ENCODE results near the gene COL19A1.

The COL19A1 gene

GRCh38 chr6:70180901-70181599 lies 314.7 kb downstream of the COL19A1 start:
- no peak for DNase-seq

- DNase-seq: no peak
Observed at GRCh38 chr6:70183538-70183937, 317.2 kb downstream of the COL19A1 start.

GRCh38 chr6:70184723-70185122 lies 318.4 kb downstream of the COL19A1 start:
- no peak for DNase-seq

- DNase-seq: no peak
Observed at GRCh38 chr6:70186461-70186860, 320.1 kb downstream of the COL19A1 start.

GRCh38 chr6:70188202-70188601 lies 321.8 kb downstream of the COL19A1 start:
- DNase-seq: no peak

GRCh38 chr6:70194421-70194820 lies 328.1 kb downstream of the COL19A1 start:
- no peak for DNase-seq

- no peak for DNase-seq
Observed at GRCh38 chr6:70196531-70196930, 330.2 kb downstream of the COL19A1 start.

- DNase-seq: no peak
Observed at GRCh38 chr6:70198785-70199184, 332.4 kb downstream of the COL19A1 start.

- DNase-seq: no peak
Observed at GRCh38 chr6:70208235-70208790, 342.0 kb downstream of the COL19A1 start.

GRCh38 chr6:70210462-70210861 lies 344.1 kb downstream of the COL19A1 start:
- DNase-seq: no peak

- DNase-seq: no peak
Observed at GRCh38 chr6:70215460-70216108, 349.2 kb downstream of the COL19A1 start.

GRCh38 chr6:70216767-70217166 lies 350.4 kb downstream of the COL19A1 start:
- no peak for DNase-seq

- no peak for DNase-seq
Observed at GRCh38 chr6:70219943-70220613, 353.7 kb downstream of the COL19A1 start.

- DNase-seq: peak; percentile 39 to 46
Observed at GRCh38 chr6:70221025-70221714, 354.8 kb downstream of the COL19A1 start.

GRCh38 chr6:70221715-70222438 lies 355.5 kb downstream of the COL19A1 start:
- DNase-seq: no peak

GRCh38 chr6:70222439-70222749 lies 356.0 kb downstream of the COL19A1 start:
- DNase-seq: peak; percentile 5 to 42

GRCh38 chr6:70225055-70225454 lies 358.7 kb downstream of the COL19A1 start:
- DNase-seq: no peak

- DNase-seq: no peak
Observed at GRCh38 chr6:70231311-70231710, 365.0 kb downstream of the COL19A1 start.

GRCh38 chr6:70234561-70235236 lies 368.3 kb downstream of the COL19A1 start:
- no peak for DNase-seq

GRCh38 chr6:70236343-70236742 lies 370.0 kb downstream of the COL19A1 start:
- DNase-seq: no peak

- peak in 1 of 2 experiments; percentile 34 for DNase-seq
Observed at GRCh38 chr6:70241031-70241430, 374.7 kb downstream of the COL19A1 start.

- peak in 1 of 2 experiments; percentile 6 for DNase-seq
Observed at GRCh38 chr6:70241991-70242420, 375.6 kb downstream of the COL19A1 start.

All from NCI-H2081 (cell line).